ENCODE data around the gene KLF6.

The KLF6 gene

DNA sequence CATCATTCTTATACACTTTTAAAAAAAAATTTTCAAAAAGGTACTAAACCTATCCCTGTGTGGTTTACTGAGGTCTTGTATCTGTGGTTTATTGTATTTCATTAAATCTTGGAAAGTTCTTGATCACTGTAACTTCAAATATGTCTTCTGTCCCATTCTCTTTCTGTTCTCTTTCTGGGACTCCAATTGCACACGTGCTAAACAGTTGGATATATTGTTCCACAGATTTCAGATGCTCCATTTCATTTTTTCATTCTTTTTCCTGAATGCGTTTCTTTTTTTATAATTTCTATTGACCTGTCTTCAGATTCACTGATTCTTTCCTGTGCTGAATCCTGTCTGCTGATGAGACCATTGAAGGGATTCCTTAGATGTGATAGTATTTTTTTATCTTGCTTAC lies 4.6 kb upstream of the KLF6 start:
- TF ChIP-seq, protein P1, sequence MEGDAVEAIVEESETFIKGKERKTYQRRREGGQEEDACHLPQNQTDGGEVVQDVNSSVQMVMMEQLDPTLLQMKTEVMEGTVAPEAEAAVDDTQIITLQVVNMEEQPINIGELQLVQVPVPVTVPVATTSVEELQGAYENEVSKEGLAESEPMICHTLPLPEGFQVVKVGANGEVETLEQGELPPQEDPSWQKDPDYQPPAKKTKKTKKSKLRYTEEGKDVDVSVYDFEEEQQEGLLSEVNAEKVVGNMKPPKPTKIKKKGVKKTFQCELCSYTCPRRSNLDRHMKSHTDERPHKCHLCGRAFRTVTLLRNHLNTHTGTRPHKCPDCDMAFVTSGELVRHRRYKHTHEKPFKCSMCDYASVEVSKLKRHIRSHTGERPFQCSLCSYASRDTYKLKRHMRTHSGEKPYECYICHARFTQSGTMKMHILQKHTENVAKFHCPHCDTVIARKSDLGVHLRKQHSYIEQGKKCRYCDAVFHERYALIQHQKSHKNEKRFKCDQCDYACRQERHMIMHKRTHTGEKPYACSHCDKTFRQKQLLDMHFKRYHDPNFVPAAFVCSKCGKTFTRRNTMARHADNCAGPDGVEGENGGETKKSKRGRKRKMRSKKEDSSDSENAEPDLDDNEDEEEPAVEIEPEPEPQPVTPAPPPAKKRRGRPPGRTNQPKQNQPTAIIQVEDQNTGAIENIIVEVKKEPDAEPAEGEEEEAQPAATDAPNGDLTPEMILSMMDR (IDR thresholded peaks at IDR 0.05; ENCODE audit: low read length, missing control alignments) = no peak
- DNase-seq (ENCODE audit: low read depth) = no peak
- H3K4me3 ChIP-seq (replicated peaks; ENCODE audit: low read depth, low read length) = no peak overlapping the region

DNA sequence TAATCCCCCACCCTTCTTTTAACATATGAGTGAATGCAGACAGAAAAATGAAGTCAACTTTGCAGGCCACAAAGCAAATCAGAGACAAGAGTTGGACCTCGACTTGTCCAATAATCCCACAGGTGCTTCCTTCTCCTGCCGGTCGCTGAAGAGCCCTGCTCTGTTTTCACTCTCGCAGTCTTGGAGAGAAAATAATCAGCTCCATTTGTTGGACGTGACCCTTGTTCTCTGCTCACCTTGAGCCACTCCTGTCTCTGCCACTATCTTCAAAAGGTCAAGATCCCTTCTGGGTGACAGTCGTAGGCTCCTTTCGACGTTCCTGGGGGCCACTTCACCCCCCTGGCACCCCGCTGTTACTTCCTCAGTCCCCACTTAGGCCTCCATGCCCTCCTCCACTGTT lies 2.8 kb upstream of the KLF6 start:
- DNase-seq (ENCODE audit: low read depth) = no peak
- TF ChIP-seq, protein P1 (IDR thresholded peaks at IDR 0.05; ENCODE audit: low read length, missing control alignments) = no peak
- H3K4me3 ChIP-seq (replicated peaks; ENCODE audit: low read depth, low read length) = no peak overlapping the region

DNA sequence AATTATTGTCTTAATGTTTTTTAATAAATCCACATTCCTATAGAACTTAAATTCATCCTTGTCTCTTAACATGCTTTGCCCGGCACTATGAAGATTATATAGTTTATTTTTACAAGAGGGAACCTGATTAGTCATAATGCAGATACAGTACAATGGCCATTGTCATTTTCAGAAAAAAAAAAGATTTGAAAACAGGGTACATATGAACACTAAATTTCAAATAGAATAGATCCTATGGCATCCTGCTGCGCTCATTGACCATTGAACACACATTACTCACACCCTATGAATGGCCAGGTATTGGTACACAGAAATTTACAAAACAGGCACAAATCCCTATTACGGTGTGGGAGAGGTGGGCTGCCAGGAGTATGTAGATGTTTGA lies 2.0 kb upstream of the KLF6 start:
- TF ChIP-seq, protein P1 (IDR thresholded peaks at IDR 0.05; ENCODE audit: low read length, missing control alignments) = no peak
- DNase-seq (ENCODE audit: low read depth) = peak; percentile 29
- H3K4me3 ChIP-seq (replicated peaks; ENCODE audit: low read depth, low read length) = no peak overlapping the region

DNA sequence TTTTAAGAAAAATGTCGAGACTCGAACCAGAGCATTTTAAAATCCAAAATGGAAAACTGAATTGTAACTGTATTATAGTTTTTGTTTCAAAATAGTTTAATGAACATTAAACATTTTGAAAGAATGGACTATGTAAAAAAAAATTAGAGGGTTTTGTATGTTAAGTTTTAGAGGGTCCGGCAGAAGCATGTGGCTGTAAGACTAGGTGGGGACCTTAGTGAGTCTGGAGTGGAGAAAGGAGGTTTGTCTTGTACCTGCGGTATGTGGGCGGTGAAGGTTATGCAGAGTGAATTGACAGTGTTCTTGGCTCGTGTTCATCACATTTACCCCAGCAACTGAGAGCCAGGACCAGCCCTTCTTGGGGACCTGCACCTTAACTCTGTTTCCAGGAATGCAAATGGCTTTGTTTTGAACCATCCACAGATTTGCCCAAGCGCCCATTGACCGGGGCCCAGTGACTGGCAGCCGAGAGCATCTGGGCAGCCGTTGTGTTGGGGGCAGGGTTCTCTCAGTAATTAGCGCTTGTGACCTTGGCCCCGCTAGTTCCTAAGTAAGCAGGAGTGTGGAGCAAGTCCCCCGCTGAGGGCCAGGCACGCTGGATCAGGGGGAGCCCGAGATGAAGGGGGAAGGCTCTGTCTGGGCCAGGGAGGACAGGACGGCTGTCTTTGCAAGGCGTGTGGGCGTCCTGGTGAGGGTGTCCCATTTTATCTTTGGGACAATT lies 1.4 kb upstream of the KLF6 start:
- peak overlapping the region; percentile 67 for H3K4me3 ChIP-seq (replicated peaks; ENCODE audit: low read depth, low read length)
- TF ChIP-seq, protein P1 (IDR thresholded peaks at IDR 0.05; ENCODE audit: low read length, missing control alignments) = no peak
- DNase-seq (ENCODE audit: low read depth) = peak; percentile 60

DNA sequence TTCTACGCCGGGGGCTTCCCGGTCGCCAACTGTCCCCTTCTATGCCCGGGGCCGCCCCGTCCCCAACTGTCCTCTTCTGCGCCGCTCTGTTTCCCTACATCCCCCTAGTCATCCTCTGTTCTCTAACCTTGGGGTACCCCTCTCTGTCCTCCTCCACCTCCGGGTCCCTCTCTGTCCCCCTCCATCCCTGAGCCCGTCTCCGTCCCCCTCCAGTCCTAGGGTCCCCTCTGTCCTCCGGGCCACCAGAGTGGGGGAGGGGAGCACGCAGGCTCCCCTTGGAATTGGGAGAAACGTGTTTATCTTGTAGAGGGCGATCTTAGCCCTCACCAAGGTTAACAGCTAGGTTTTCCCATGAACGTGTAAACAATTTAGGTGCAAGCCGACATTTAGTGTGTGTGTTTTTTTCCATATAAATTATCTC lies 852 bp upstream of the KLF6 start:
- TF ChIP-seq, protein P1 (IDR thresholded peaks at IDR 0.05; ENCODE audit: low read length, missing control alignments) = no peak

DNA sequence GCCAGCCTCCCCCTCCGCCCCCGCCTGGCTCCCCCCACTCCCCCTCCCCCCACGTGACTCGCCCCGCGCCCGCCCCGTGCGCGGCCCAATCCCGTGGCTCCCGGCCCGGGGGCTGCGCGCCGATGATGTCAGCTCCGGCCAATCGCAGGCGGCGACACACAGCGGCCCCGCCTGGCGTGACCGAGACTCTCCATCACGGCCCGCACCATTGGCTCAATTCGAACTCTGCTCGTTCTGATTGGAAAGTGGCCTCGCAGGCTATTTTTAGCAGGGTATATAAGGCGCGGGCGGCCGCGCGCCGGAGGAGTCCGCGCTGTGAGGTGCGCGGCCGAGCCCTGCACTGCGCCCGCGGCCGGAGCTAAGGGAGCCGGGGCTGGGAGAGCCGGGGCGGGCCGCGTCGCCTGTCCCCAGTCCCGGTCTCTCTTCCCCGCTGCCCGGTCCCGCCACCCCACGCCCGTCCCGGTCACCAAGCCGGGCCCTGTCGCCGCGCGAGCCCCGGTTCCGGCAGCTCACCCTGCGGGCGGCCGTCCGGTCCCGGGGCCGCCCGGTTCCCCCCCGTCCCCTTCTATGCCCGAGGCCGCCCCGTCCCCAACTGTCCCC lies 342 bp upstream of the KLF6 start:
- DNase-seq (ENCODE audit: low read depth) = peak; percentile 99
- peak overlapping the region; percentile 100 for H3K4me3 ChIP-seq (replicated peaks; ENCODE audit: low read depth, low read length)
- TF ChIP-seq, protein P1 (IDR thresholded peaks at IDR 0.05; ENCODE audit: low read length, missing control alignments) = no peak

More for the DNA sequence above, 852 bp upstream of the KLF6 start:
- DNase-seq (ENCODE audit: low read depth) = peak; percentile 62
- H3K4me3 ChIP-seq (replicated peaks; ENCODE audit: low read depth, low read length) = peak overlapping the region; percentile 67
